Islet of Langerhans (tissue), 1 donor: ENCODE results near the gene ZNF629.
A peak's percentile ranks its signal among the peaks of the same experiment; 100 is the strongest.

Source experiments
- FAIRE-seq: peaks from one replicate; lab custom pipeline; 2011; peaks lifted over from hg19 to GRCh38; lab: Jason Lieb, UNC

Gene ZNF629

DNA sequence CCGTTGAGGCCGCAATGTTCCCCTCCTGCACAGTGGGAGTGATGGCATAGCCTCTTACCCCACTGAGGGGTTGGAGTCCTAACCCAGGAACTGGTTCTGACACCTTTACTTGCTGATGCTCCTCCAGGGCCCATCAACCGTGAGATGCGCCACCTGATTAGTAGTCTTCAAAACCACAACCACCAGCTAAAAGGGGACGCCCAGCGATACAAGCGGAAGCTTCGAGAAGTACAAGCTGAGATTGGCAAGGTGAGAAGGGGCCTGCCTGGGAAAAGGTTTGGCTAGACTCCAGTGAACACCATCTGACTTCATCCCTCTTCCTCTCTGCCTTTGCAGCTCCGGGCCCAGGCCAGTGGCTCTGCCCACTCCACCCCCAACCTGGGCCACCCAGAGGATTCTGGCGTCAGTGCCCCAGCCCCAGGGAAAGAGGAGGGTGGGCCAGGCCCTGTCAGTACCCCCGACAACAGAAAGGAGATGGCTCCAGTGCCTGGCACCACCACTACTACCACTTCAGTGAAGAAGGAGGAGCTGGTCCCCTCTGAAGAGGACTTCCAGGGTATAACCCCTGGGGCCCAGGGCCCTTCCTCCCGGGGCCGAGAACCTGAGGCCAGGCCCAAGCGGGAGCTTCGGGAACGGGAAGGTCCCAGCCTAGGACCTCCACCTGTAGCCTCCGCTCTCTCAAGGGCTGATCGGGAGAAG, 19.1 kb downstream of the ZNF629 start:
- no peak for FAIRE-seq

DNA sequence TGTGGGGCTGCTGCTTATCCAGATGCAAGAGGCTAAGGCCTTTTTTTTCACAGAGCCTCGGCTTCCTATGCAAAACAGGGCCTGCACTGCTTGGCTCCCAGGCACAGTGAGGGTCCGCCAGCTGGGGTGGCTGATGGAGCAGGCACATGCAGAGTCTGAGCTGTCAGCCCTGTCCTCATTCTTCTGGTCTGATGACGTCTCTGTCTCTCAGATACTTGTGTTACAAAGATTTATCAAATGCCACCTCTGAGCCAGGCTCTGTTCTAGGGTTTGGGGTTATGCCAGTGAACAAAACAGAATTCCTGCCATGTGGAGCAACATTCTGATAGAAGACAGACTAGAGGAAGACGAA, 20.1 kb downstream of the ZNF629 start:
- FAIRE-seq = no peak

DNA sequence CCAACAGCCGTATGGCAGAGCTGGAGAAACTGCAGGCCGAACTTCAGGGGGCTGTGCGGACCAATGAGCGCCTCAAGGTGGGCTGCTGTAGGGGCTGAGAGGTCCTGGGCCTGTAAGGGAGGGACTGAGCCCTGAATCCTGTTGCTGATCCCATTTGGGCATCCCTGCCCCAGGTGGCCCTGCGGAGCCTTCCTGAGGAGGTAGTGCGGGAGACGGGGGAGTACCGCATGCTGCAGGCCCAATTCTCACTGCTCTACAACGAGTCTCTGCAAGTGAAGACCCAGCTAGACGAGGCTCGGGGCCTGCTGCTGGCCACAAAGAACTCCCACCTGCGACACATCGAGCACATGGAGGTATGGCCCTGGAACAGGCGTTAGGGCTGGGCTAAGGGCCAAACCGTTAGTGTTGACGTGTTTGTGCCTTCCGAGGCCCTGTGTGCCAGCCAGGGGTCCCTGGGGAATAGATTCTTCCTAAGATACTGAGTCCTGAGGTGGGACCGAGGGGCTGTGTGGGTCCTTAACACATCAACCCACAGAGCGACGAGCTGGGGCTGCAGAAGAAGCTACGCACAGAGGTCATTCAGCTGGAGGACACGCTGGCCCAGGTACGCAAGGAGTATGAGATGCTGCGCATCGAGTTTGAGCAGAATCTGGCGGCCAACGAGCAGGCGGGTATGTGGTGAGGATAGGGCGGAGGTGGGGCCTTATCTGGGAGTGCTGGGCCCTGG, 20.6 kb downstream of the ZNF629 start:
- FAIRE-seq = no peak

DNA sequence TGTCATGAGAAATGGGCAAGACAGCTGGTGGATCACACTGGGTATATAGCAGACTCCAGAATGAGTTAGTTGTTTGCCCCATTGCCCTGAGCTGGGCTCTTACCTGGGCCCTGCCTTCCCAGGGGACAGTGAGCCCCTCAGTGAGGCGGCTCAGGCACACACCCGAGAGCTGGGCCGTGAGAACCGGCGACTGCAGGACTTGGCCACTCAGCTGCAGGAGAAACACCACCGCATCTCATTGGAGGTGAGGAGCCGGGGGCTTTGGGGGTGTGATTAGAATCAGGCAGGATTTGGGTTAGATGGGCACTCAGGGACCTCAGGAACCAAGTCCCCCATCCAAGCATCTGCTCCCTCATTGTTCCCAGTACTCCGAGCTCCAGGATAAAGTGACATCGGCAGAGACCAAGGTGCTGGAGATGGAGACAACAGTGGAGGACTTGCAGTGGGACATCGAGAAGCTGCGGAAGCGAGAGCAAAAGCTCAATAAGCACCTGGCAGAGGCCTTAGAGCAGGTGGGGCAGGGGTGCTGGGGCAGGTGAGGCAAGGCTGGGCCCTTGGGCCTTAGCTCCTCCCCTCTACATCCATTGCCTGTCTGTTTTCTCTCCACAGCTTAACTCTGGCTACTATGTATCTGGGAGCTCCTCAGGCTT, 22.1 kb downstream of the ZNF629 start:
- no peak for FAIRE-seq

DNA sequence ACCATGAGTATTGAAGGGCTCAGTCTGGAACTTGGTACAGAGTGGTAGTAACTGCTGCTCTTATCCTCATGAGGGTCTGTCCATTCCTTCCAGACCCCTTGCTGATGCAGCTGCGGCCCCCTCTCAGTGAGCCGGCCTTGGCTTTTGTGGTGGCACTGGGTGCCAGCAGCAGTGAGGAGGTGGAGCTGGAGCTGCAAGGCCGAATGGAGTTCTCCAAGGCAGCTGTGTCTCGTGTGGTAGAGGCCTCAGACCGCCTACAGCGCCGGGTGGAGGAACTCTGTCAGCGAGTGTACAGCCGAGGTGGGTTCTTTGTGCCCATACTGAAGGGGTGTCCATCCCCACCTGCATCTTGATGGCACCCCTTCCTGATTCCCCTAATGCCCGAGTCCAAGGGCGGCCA, 22.9 kb downstream of the ZNF629 start:
- FAIRE-seq = no peak

DNA sequence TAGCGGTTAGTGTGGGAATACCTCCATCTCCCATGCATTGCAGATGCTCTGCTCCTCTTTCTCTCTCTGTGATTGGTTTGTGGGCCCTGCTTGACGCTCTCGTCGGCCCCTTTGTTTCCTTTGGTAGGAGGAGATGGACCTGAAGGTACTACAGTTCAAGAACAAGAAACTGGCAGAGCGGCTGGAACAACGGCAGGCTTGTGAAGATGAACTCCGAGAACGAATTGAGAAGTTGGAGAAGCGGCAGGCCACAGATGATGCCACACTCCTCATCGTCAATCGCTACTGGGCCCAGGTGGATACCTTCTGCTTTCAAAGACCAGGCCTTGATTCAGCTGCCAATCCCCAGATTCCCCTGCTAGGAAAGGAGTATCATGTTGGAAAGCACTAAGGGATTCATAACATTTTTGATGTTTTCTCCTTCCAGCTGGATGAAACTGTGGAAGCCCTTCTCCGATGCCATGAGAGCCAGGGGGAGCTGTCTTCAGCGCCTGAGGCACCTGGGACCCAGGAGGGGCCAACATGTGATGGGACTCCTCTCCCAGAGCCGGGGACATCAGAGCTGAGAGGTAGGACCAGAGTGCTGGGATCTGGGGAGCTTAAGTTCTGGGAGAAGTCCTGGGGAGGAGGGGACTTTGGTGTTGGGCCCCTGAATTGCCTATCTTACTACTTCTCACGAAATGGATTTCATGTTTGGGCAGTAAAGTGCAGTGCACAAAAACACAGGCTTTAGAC, 23.8 kb downstream of the ZNF629 start:
- no peak for FAIRE-seq

DNA sequence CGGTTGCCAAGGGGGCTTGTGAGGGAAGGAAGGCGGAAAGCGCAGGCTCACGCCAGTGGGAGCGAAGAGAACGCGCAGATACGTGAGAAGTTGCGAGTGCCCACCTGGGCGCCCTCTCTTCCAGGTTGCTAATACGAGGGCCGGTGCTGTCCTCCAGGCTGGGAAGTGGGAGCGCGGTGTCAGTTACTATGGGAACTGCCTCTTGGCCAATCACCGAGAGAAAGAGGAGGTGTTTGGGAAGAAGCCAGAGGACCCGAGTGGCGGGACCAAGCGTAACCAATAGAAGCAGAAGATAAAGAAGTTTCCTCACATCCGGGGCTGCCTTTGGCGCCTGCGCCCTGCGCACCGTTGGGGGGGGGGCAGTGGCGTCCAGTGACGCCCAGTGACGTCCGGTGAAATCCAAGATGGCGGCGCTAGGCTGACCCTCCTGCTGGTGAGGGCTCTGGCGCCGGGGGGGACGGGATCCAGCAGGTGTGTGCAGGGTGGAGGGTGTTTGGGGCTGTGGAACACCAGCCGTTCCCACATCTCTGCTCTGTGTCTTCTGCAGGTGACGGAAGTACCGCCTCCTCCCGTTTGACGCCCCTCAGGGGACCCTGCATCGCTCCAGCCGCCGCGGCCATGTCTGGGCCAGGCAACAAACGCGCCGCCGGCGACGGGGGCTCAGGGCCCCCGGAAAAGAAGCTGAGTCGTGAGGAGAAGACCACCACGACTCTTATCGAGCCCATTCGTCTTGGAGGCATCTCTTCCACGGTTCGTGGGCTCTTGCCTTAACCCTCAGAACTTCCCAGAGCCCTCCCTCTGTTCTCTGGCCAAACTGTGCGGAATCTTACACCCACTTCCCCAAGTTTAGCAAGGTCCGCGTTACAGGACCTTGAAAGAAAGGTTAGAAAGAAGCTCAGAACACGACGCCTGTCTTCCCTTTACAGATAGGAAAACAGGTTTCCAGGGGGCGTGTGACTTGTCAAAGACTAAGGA, 24.8 kb downstream of the ZNF629 start, which contains the start of the genes CFAP119 and RNF40:
CFAP119 (minus strand) TSS at position 135 of the 975 bp plus-strand sequence. CDS start 314 bp downstream, outside the sequence.
RNF40 (plus strand) TSS at position 395 of the 975 bp plus-strand sequence; CDS start at position 619, 224 bp downstream.
- FAIRE-seq = peak; percentile 97

DNA sequence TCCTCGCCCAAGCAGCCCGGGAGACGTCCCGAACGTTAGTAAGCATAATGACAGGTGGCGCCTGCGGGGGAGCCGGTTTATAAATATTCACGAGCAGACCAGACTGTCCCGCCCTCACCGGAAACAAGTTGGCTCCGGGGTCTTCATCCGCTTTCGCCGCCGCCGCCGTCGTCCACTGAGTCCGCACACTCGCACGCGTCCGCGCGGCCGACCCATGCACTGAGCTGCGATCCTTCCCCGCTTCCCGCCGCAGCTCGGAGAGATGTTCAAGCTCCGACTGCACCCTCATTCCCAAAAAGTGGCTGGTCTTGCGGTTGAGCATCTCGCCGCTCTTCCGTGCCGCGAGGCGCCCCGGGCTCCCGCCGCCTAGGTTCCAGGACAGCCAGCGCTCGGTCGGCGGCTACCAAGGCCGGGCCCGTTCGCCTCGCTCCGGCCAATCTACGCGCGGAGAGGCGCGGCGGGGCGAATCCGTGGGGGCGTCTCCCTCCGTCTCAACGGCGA, 25.5 kb downstream of the ZNF629 start:
- FAIRE-seq = no peak

DNA sequence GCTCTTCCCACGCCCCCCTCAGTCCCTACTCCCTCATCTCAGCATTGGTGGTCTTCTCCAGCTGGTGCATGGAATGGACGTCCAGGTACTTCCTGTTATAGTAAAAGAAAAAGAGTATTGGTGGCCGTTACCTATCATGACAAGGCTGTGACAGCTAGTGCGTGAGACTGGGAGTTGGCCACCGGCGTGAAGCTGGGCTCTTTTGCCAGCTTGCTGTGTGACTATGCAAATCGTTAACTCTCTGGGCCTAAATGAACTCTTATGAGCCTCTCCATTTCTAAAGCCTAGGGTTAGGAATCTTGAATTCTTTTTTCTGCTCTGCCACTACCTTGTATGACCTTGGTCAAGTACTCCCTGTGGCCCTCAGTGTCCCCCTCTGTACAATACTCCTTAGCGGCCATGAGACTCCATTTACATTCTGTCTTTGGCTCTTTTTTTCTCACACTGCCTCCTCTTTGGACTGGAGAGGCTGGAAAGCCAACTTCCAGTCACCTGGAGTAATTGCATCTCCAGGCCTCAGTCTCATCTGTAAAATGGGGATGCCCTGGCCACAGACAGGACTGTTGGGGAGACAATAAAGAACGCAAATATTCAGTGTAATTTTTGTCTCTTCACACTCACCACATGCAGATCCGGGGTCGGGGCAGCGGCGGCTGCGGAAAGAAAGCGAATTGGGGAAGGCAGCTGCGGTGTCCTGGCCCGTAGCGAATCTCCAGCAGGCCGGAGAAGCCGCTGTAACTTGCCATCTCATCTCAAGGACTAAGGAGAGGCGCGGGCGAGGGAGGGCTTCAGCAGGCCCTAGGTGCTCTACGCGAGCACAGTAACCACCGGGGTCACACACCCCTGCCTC, 26.2 kb downstream of the ZNF629 start:
- no peak for FAIRE-seq

DNA sequence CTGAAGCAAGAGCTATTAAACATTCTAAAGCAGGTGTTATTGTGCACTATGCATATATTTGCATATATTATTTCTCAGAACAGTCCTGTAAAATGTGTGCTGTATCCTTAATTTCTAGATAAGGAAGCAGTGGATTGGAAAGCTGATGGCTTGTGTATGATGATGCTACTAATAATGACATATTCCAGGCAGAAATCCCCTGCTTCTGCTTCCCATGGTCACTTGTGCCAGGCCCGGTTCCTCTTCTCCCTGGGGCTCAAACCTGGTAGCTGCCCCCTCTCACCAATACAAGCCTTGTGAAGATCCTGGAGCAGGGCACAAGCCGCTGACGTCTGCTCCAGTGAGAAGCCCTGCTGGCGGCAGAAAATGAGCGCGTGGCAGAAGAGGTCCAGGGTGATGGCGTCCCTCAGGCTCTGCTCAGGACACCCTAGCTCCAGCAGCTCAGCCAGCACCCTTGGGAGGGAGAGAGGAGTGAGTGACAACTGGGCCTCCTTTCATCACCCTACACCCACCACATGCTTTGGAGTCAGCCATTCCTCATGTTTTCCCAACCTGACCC, 26.9 kb downstream of the ZNF629 start:
- no peak for FAIRE-seq

- FAIRE-seq = no peak
These were observed 28.0 kb downstream of the ZNF629 start for GRCh38 chr16:30758988-30759491.

- no peak for FAIRE-seq
These were observed 29.7 kb downstream of the ZNF629 start for GRCh38 chr16:30757316-30757715.

GRCh38 chr16:30756781-30757100, 30.3 kb downstream of the ZNF629 start:
- FAIRE-seq = no peak

DNA sequence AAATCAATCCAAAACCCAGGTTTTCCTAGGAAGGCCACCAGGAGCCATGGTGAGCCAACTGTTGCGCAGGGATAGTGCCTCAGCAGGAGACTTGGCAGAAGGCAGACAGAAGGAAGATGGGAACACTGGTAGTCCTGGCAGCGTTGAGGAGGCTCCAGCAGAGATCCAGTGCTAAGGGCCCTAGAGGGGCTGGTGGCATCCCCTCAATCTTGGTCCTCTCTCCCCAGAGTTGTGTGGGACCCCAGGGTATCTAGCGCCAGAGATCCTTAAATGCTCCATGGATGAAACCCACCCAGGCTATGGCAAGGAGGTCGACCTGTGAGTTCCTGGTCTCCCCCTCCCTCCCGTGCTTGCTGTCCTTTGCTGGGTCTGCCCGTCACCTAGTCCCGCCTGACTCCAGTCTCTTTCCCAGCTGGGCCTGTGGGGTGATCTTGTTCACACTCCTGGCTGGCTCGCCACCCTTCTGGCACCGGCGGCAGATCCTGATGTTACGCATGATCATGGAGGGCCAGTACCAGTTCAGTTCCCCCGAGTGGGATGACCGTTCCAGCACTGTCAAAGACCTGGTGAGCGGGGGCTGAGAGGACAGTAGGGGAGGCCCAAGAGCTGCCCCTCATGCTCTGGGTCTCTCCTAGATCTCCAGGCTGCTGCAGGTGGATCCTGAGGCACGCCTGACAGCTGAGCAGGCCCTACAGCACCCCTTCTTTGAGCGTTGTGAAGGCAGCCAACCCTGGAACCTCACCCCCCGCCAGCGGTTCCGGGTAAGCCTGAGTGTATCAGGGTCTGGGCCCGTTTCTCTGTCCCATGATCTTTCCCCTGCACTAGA, 30.8 kb downstream of the ZNF629 start:
- FAIRE-seq = no peak

GRCh38 chr16:30753596-30753995, 33.4 kb downstream of the ZNF629 start:
- no peak for FAIRE-seq

- FAIRE-seq = no peak
These were observed 36.0 kb downstream of the ZNF629 start for GRCh38 chr16:30750876-30751465.

GRCh38 chr16:30750201-30750600, 36.8 kb downstream of the ZNF629 start:
- FAIRE-seq = no peak

DNA sequence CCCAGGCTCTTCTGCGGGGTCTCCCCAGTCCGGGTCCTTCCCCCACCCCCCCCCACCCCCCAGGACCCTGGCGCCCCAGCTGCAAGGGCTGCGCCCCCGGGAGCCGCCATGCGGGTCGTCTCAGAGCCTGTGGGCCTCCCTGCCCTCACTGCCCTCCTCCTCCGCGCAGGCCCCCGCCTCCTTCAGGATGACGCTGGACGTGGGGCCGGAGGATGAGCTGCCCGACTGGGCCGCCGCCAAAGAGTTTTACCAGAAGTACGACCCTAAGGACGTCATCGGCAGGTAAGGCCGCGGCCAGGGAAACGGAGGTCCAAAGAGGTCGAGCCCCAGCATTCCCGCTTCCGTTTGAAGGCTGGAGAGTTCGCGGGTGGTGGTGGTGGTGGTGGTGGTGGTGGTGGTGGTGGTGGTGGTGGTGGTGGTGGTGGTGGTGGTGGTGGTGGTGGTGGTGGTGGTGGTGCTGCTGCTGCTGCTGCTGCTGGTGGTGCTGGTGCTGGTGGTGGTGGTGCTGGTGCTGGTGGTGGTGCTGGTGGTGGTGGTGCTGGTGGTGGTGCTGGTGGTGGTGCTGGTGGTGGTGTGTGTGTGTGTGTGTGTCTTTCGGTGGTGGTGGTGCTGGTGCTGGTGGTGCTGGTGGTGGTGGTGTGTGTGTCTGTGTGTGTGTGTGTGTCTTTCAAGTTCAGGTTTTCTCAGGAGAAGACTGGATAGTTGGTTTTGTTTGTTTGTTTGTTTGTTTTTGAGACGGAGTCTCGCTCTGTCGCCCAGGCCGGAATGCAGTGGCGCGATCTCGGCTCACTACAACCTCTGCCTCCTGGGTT, 38.2 kb downstream of the ZNF629 start:
- no peak for FAIRE-seq
